HEK293T (cell line): ENCODE results near the gene CDC42.

ENCODE experiments used
- CTCF ChIA-PET: fragments of 350-600 bp; formaldehyde crosslinking; extraction: SDS; loops from one replicate; lab custom pipeline; 2021; ENCODE audit warnings: antibody characterized with exemption, inconsistent platforms; lab: Yijun Ruan, JAX
- POLR2A ChIA-PET: fragments of 350-600 bp; formaldehyde crosslinking; extraction: SDS; loops from one replicate; lab custom pipeline; 2020; ENCODE audit warnings: antibody characterized with exemption, inconsistent platforms; lab: Yijun Ruan, JAX
- DNase-seq: peaks from one replicate; pipeline ENCODE4 v3.0.0; 2012; ENCODE audit warnings: mixed read lengths; ENCODE audit errors: extremely low spot score
- ARNT ChIP-seq: fragments of 450-650 bp; IDR thresholded peaks from 2 replicates; pipeline ENCODE4 v1.6.1; 2017; ENCODE audit warnings: mild to moderate bottlenecking
- BHLHE40 ChIP-seq: fragments of 450-650 bp; IDR thresholded peaks from 2 replicates; pipeline ENCODE4 v1.6.1; 2016; ENCODE audit warnings: mild to moderate bottlenecking, moderate library complexity, borderline replicate concordance
- CTBP1 ChIP-seq: fragments of 450-650 bp; IDR thresholded peaks from 2 replicates; pipeline ENCODE4 v1.6.1; 2016; ENCODE audit warnings: borderline replicate concordance
- ELF4 ChIP-seq: fragments of 450-650 bp; IDR thresholded peaks from 2 replicates; pipeline ENCODE4 v1.6.1; 2017; ENCODE audit warnings: antibody characterized with exemption
- FOXA1 ChIP-seq: fragments of 450-650 bp; IDR thresholded peaks from 2 replicates; pipeline ENCODE4 v1.6.1; 2016; ENCODE audit warnings: mild to moderate bottlenecking
- FOXK2 ChIP-seq: fragments of 450-650 bp; IDR thresholded peaks from 2 replicates; pipeline ENCODE4 v1.6.1; 2016; ENCODE audit warnings: mild to moderate bottlenecking
- FOXM1 ChIP-seq: fragments of 450-650 bp; IDR thresholded peaks from 2 replicates; pipeline ENCODE4 v1.6.1; 2017; ENCODE audit warnings: mild to moderate bottlenecking, borderline replicate concordance
- HDGF ChIP-seq: fragments of 450-650 bp; IDR thresholded peaks from 2 replicates; pipeline ENCODE4 v1.6.1; 2017; ENCODE audit warnings: antibody characterized with exemption, borderline replicate concordance
- L3MBTL2 ChIP-seq: fragments of 450-650 bp; conservative IDR thresholded peaks from 2 replicates; pipeline ENCODE4 v1.6.1; 2016; ENCODE audit warnings: mild to moderate bottlenecking
- LEF1 ChIP-seq: fragments of 450-650 bp; IDR thresholded peaks from 2 replicates; pipeline ENCODE4 v1.6.1; 2017; ENCODE audit warnings: mild to moderate bottlenecking, borderline replicate concordance
- NFRKB ChIP-seq: fragments of 450-650 bp; IDR thresholded peaks from 2 replicates; pipeline ENCODE4 v1.6.1; 2016; ENCODE audit warnings: mild to moderate bottlenecking, moderate library complexity
- PKNOX1 ChIP-seq: fragments of 450-650 bp; IDR thresholded peaks from 2 replicates; pipeline ENCODE4 v1.6.1; 2016
- SP1 ChIP-seq: fragments of 450-650 bp; IDR thresholded peaks from 2 replicates; pipeline ENCODE4 v1.6.1; 2017
- SUZ12 ChIP-seq: fragments of 450-650 bp; IDR thresholded peaks from 2 replicates; pipeline ENCODE4 v1.6.1; 2016; ENCODE audit warnings: mild to moderate bottlenecking
- TARDBP ChIP-seq: fragments of 450-650 bp; IDR thresholded peaks from 2 replicates; pipeline ENCODE4 v1.6.1; 2016
- ZNF384 ChIP-seq: fragments of 450-650 bp; IDR thresholded peaks from 2 replicates; pipeline ENCODE4 v1.6.1; 2016

CDC42 gene

GRCh38 chr1:22137004-22137720 lies 84.7 kb downstream of the CDC42 start:
- CTCF ChIA-PET: interaction anchor here (1.5 kb wide), 1 partner anchor 279 kb away, joined by 5 read pairs; no protein-coding TSS in a partner anchor
- no peak for DNase-seq
- POLR2A ChIA-PET: interaction anchor here (0.9 kb wide), 1 partner anchor 280 kb away, joined by 3 read pairs; no protein-coding TSS in a partner anchor
- TF ChIP-seq ZNF384: no peak
- no peak for TF ChIP-seq CTBP1
- TF ChIP-seq PKNOX1: no peak
- TF ChIP-seq LEF1: no peak
- no peak for TF ChIP-seq ARNT
- no peak for TF ChIP-seq BHLHE40
- no peak for TF ChIP-seq SP1
- TF ChIP-seq HDGF: no peak
- TF ChIP-seq FOXK2: no peak
- no peak for TF ChIP-seq L3MBTL2
- TF ChIP-seq SUZ12: no peak
- no peak for TF ChIP-seq NFRKB
- no peak for TF ChIP-seq TARDBP
- no peak for TF ChIP-seq FOXA1
- TF ChIP-seq ELF4: no peak
- no peak for TF ChIP-seq FOXM1

- TF ChIP-seq FOXM1 (no peak), LEF1 (no peak), FOXA1 (no peak)
- ChIA-PET POLR2A (no interaction called here), CTCF (interaction anchor here (0.6 kb wide), 1 partner anchor 253 kb away, joined by 3 read pairs; no protein-coding TSS in a partner anchor)
- DNase-seq: no peak
Observed at GRCh38 chr1:22139066-22139594, 86.6 kb downstream of the CDC42 start.

GRCh38 chr1:22139817-22140216 lies 87.3 kb downstream of the CDC42 start:
- no peak for DNase-seq
- no peak for TF ChIP-seq FOXK2
- no peak for TF ChIP-seq NFRKB
- no peak for TF ChIP-seq HDGF
- no peak for TF ChIP-seq SP1
- POLR2A ChIA-PET: no interaction called here
- CTCF ChIA-PET: interaction anchor here (0.5 to 1.3 kb wide), 2 partner anchors 9 to 68 kb away, joined by 3 to 5 read pairs; no protein-coding TSS in a partner anchor
